ENCODE measurements around the gene USH1G.

USH1G gene

DNA sequence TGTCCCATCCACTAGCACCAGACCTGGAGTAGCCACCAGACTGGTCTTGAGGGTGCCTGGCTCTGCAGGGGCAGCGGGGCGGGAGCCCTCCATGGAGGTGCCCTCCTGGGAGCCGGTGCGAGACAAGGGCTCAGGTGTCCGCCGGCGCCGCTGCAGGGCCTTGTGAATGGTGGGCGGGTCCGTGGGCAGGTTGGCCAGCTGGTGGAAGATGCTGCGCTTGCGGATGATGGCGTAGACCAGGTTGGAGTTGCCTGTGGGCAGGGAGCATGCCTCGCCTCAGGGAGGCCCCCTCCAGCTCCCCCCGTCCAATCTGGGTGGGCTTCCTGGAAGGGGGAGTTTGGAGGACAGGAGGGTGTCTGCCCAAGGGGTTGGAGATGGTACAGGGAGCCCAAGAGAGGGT, 31.1 kb upstream of the USH1G start:
- no peak for DNase-seq (ENCODE audit: low read depth)

DNA sequence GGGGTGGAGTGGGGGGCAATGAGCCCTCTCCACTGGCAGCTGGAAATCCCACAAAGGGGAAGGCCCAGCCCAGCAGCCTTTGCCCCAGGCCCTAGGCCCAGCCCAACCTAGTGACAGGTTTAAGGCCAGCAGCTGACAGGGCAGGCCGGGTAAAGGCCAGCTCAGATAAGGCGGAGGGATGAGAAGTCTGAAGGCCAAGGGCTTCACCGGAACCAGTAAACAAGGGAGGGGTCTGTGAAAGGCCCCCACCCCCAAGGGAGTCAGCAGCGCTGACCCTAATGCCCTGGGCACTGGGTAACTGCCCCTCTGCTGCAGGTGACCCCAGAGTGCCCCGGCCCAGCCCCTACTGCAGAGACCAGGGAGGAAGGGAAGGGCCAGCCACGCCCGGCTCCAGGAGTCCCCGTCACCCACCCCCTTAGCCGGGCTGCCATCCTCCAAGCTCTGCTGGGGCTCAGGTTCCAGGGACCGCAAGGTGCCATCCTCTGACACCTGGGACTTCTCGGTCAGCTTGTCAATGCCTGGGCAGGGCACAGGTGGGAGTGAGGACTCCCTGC, 30.2 kb upstream of the USH1G start:
- no peak for DNase-seq (ENCODE audit: low read depth)

GRCh38 chr17:74952431-74953133, 29.5 kb upstream of the USH1G start:
- DNase-seq (ENCODE audit: low read depth), result no peak

- no peak for DNase-seq (ENCODE audit: low read depth)
These were observed 28.8 kb upstream of the USH1G start for GRCh38 chr17:74951680-74952421.

DNA sequence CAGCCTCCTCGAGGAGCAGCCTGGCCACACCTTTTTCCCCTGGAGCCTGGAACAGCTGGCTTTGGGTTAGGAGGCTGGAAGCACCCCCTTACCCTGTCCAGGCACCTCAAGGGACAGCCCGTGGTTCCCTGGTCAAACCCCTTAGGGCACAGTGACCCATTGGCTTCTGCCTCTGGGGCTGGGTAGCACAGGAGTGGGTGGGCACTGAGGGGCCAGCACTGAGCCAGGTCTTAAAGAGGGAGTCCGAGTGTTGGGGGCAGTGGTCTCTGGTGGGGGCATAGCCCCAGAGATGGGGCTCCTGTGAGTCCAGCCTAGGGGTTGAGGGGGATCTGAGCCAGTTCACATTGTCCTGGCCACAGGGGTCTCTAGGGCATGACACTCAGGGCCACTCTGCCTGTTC, 28.0 kb upstream of the USH1G start:
- no peak for DNase-seq (ENCODE audit: low read depth)

- no peak for DNase-seq (ENCODE audit: low read depth)
These were observed 27.2 kb upstream of the USH1G start for GRCh38 chr17:74950207-74950606.

GRCh38 chr17:74949455-74950115, 26.5 kb upstream of the USH1G start:
- no peak for DNase-seq (ENCODE audit: low read depth)

- DNase-seq (ENCODE audit: low read depth), result no peak
These were observed 24.1 kb upstream of the USH1G start for GRCh38 chr17:74947041-74947754.

- no peak for DNase-seq (ENCODE audit: low read depth)
These were observed 23.6 kb upstream of the USH1G start for GRCh38 chr17:74946641-74947040.

GRCh38 chr17:74945543-74945942, 22.5 kb upstream of the USH1G start:
- no peak for DNase-seq (ENCODE audit: low read depth)

GRCh38 chr17:74943808-74944522, 20.9 kb upstream of the USH1G start:
- no peak for DNase-seq (ENCODE audit: low read depth)

DNA sequence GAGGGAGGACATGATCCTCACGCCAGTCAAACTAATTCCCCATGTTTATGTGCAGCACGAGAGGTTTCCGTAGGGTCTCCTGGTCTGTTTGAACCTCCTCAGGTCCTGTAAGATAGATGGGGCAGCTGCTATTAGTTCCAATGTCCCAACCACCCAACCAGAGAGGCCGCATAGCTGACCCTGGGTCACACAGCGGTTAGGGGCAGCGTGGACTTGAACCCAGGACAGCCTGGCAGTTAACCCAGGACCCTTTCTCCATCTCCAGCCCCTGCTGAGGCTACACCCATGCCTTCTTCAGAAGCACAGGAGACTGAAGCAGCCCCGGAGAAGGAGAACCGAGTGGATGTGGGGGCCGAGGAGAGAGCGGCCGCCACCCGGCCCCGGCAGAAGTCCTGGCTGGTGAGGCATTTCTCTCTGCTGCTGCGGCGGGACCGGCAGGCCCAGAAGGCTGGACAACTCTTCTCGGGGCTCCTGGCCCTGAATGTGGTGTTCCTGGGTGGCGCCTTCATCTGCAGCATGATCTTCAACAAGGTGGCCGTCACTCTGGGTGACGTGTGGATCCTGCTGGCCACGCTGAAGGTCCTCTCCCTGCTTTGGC, 18.2 kb upstream of the USH1G start:
- no peak for DNase-seq (ENCODE audit: low read depth)

- DNase-seq (ENCODE audit: low read depth), result no peak
These were observed 16.5 kb upstream of the USH1G start for GRCh38 chr17:74939534-74939933.

DNA sequence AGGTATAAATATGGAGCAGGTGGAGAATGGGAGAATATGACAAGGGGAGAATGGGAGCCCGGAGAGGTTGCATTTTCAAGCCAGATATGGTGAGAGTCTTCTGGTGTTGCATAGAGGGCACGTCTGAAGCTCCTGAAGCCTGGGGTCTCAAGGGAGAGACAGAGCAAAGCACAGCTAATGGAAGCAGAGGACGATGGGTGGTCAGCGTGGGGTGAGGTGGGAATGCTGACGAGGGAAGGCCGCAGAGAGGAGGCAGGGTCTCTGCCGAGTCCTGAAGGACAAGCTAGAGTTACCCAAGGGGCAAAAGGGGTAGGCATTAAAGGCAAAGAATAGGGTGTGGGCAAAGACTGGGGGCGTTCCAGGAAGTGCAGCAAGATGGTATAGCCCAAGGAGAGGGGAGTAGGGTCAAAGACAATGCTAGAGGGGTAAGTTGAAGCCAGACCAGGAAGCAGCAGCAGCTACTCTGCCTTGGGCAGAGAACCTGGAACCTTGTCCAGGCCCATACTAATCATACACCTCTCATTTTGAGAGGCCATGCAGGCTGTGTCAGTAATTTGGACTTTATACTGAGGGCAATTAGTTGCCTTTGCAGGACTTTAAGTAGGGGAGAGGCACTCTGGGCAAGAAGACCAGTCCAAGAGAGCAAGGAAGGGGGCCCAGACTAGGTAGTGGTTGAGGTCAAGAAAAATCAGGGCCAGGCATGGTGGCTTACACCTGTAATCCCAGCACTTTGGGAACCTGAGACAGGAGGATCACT, 15.3 kb upstream of the USH1G start:
- no peak for DNase-seq (ENCODE audit: low read depth)

DNA sequence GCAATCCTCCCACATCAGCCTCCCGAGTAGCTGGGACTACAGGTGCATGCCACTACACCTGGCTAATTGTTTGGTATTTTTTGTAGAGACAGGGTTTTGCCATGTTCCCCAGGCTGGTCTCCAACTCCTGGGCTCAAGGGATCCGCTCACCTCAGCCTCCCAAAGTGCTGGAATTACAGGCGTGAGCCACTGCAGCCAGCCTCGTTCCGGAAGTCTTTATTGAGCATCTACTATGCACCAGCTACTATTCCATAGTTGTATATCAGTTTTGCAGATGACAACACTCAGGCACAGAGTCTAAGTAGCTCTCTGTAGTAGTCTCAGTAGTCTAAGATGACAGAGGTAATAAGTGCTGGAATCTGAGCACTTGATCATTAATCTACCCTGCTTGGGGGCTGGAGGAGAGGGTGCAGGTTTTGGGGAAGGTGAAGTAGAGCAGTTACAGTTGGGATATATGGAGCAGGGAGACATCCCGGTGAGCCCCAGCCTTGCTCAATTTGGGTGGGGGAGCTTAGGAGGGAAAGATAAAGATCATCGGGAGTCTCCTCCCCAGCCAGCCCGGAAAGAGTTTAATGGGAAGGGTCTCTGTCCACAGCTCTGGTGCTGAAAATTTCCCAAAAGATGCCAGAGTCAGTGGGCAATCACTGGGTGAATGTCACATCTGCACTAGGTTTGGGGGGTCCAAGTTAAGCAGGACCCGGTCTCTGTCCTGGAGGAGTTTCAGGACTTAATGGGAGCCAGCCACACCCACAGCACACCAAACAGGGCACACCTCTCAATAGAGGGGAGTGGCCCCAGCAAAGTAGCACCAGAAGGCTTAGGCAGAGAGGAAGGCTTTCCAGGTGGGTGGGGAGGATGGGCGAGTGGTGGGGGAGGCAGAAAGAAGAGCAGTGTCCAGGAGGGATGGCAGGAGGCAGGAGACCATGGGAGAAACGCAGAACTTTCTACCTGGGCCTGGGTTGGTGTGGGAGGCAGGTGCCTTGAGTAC, 14.3 kb upstream of the USH1G start:
- DNase-seq (ENCODE audit: low read depth), result no peak

GRCh38 chr17:74936470-74936799, 13.4 kb upstream of the USH1G start:
- no peak for DNase-seq (ENCODE audit: low read depth)

DNA sequence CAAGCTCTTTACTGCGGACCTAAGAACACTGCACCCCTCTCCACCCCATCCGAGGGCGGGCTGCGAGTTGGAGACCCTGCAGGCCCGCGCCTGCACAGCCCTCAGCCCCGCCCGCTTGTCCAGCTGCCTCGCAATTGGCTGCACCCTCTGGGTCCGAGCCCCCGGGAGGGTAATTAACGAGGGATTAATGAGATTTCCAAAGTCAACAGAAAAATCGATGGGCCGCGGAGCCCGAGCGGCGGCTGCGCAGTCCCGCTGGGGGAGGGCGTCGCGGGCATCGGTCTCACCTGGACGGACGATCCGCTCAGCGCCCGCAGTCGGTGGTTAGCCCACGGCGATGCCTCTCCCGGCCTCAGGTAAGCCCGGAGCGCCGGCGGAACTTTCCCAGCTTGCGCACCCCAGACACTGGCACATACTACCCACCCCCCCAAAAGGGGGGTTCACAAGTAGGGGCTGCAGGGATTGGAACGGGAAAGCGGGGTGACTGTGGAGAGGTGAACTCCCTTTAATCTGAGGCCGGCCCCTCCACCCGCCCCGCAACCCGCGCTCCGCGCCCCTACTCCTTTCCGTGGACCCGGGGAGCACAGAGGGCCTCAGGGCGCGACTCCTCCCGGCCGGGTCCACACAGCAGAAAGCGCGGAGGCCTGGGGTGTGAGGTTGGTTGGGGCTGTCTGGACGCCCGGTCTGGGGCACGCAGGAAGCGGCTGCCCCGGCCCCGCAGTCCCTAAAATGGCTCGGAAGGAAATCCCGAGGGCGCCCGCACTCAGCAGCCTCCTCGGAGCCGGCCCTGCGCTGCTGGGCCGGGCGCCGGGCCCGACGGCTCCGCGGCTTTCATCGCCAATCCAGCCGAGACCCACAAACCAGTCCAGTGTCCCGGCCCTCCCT, 12.8 kb upstream of the USH1G start, which contains the start of gene OTOP3:
Gene OTOP3, plus strand, starts transcription at position 314 of the 885 bp plus-strand sequence. Its CDS starts 24 bp downstream, at position 338.
- DNase-seq (ENCODE audit: low read depth), result no peak

GRCh38 chr17:74935048-74935447, 12.0 kb upstream of the USH1G start:
- no peak for DNase-seq (ENCODE audit: low read depth)

Measured in GM04503 (cell line).